WI38 (cell line): ENCODE data around the gene PALD1.

Experiments used
- H3K4me3 ChIP-seq: 2 replicates; pipeline ENCODE4 v1.5.1; 2011; ENCODE audit warnings: low read depth, mild to moderate bottlenecking, control low read depth, low read length
- CTCF ChIP-seq: IDR thresholded peaks from 2 replicates; pipeline ENCODE4 v1.5.1; 2012; ENCODE audit warnings: low read depth, mild to moderate bottlenecking, control low read depth, low read length

The PALD1 gene

GRCh38 chr10:70539471-70539870 is 60.9 kb downstream of the PALD1 start:
- no peak for TF ChIP-seq CTCF
- H3K4me3 ChIP-seq = no peak overlapping the region

GRCh38 chr10:70540089-70540788 is 61.7 kb downstream of the PALD1 start:
- peak; percentile 75 for TF ChIP-seq CTCF

GRCh38 chr10:70540789-70541360 is 62.3 kb downstream of the PALD1 start:
- TF ChIP-seq CTCF = no peak; the same call in 1 of the 2 replicates
- H3K4me3 ChIP-seq = no peak overlapping the region

More at GRCh38 chr10:70540089-70540788, 61.7 kb downstream of the PALD1 start:
- no peak overlapping the region for H3K4me3 ChIP-seq

GRCh38 chr10:70541736-70542564 is 63.4 kb downstream of the PALD1 start:
- no peak overlapping the region for H3K4me3 ChIP-seq
- no peak for TF ChIP-seq CTCF

GRCh38 chr10:70542565-70542938 is 64.0 kb downstream of the PALD1 start:
- H3K4me3 ChIP-seq = no peak overlapping the region
- no peak for TF ChIP-seq CTCF

GRCh38 chr10:70543911-70544310 is 65.3 kb downstream of the PALD1 start:
- H3K4me3 ChIP-seq = no peak overlapping the region

More at GRCh38 chr10:70543911-70544310, 65.3 kb downstream of the PALD1 start:
- no peak for TF ChIP-seq CTCF
